HEK293T (cell line): ENCODE data around the gene FARP1.

Experiments used
- ARNT ChIP-seq: fragments of 450-650 bp; IDR thresholded peaks from 2 replicates; pipeline ENCODE4 v1.6.1; 2017; ENCODE audit warnings: mild to moderate bottlenecking
- BHLHE40 ChIP-seq: fragments of 450-650 bp; IDR thresholded peaks from 2 replicates; pipeline ENCODE4 v1.6.1; 2016; ENCODE audit warnings: mild to moderate bottlenecking, moderate library complexity, borderline replicate concordance
- CTBP1 ChIP-seq: fragments of 450-650 bp; IDR thresholded peaks from 2 replicates; pipeline ENCODE4 v1.6.1; 2016; ENCODE audit warnings: borderline replicate concordance
- FOXA1 ChIP-seq: fragments of 450-650 bp; IDR thresholded peaks from 2 replicates; pipeline ENCODE4 v1.6.1; 2016; ENCODE audit warnings: mild to moderate bottlenecking
- SP1 ChIP-seq: fragments of 450-650 bp; IDR thresholded peaks from 2 replicates; pipeline ENCODE4 v1.6.1; 2017
- TARDBP ChIP-seq: fragments of 450-650 bp; IDR thresholded peaks from 2 replicates; pipeline ENCODE4 v1.6.1; 2016

DNA sequence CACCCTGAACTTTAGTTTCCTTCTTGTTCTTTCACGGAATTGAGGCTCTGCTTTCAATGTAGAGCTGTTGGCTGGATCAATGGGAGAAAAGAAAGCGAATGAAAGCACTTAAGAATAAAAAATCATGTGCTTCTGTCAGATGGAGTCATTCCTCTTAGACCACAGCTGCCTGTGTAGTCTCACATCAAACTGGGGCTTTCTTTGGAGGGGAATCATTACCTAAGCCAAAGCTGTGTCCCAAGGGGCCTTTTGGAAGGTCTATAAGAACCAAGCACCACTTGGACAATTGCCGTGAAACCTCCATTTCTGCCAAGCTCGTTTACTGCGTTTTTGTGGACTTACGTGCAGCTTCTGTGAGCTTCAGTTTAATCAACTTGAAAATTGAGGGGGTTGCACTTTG is 78.3 kb downstream of the FARP1 start:
- no peak for TF ChIP-seq SP1
- no peak for TF ChIP-seq FOXA1
- TF ChIP-seq CTBP1: no peak
- TF ChIP-seq TARDBP: no peak
- TF ChIP-seq ARNT: no peak
- no peak for TF ChIP-seq BHLHE40
